Endothelial cell of umbilical vein (primary cell): ENCODE data around the gene SCAPER. TPM values are rescaled to one million over a fixed set of nuclear protein-coding genes. Genes with fewer than 3 reads are reported as not detected.

ENCODE experiments used
- BruUV-seq: library from RNA; stranded (reverse); fragments of 400-500 nt; replicated peaks from 2 replicates; lab custom pipeline; 2021; lab: Mats Ljungman, UMichigan
- CTCF ChIA-PET: fragments of 300-600, 350-600 bp; sonication (Branson Sonifier 250); formaldehyde crosslinking; loops from one replicate; lab custom pipeline; 2021; ENCODE audit warnings: antibody characterized with exemption, inconsistent platforms; lab: Charles Lee
- POLR2A ChIA-PET: fragments of 300-600, 350-600 bp; sonication (Branson Sonifier 250); formaldehyde crosslinking; loops from one replicate; lab custom pipeline; 2021; ENCODE audit warnings: antibody characterized with exemption, inconsistent platforms; lab: Charles Lee
- DNase-seq: peaks from one replicate; pipeline ENCODE4 v3.0.0-alpha.2; 2011; ENCODE audit warnings: low read depth, low spot score
- FAIRE-seq: peaks from 2 replicates; lab custom pipeline; 2011; peaks lifted over from hg19 to GRCh38; lab: Jason Lieb, UNC
- H2AFZ ChIP-seq: 2 replicates; pipeline ENCODE4 v1.6.0; 2012; ENCODE audit warnings: low read depth, low read length, control low read depth, inconsistent platforms
- H3K27ac ChIP-seq: 2 replicates; pipeline ENCODE4 v1.5.1; 2011; ENCODE audit warnings: low read depth, mild to moderate bottlenecking, control low read depth, low read length, moderate library complexity; ENCODE audit not compliant: insufficient read depth
- H3K27me3 ChIP-seq, 2 experiments: 2 replicates each; pipeline versions ENCODE4 v1.6.0 to v1.6.1; 2011; ENCODE audit warnings: low read length in 2 of 2, mixed read lengths in 1 of 2; ENCODE audit not compliant: control insufficient read depth in 2 of 2, insufficient read depth in 2 of 2
- H3K36me3 ChIP-seq, 2 experiments: 2 replicates in 1 of 2; 3 replicates in 1 of 2; pipeline ENCODE4 v1.5.1; 2011; ENCODE audit warnings: low read length in 2 of 2, mild to moderate bottlenecking in 1 of 2, moderate library complexity in 1 of 2; ENCODE audit not compliant: control insufficient read depth in 2 of 2, insufficient read depth in 2 of 2; ENCODE audit errors: extremely low read depth in 1 of 2
- H3K4me1 ChIP-seq: 3 replicates; pipeline ENCODE4 v1.5.1; 2011; ENCODE audit warnings: mild to moderate bottlenecking, low read length; ENCODE audit not compliant: control insufficient read depth, insufficient read depth; ENCODE audit errors: extremely low read depth
- H3K4me2 ChIP-seq: 2 replicates; pipeline ENCODE4 v1.6.1; 2011; ENCODE audit warnings: low read length, control low read depth, mixed read lengths; ENCODE audit not compliant: insufficient read depth
- H3K4me3 ChIP-seq, 3 experiments: fragments of 200-600 bp in 1 of 3; sonication (generic), shearing (Covaris generic) in 1 of 3; replicated peaks in 1 of 3; 2 replicates each; pipeline ENCODE4 v1.5.1; 2011 to 2016; ENCODE audit warnings: control low read depth in 3 of 3, low read length in 3 of 3, mild to moderate bottlenecking in 2 of 3, inconsistent platforms in 1 of 3, low read depth in 1 of 3, moderate library complexity in 1 of 3; ENCODE audit not compliant: insufficient read depth in 1 of 3
- H3K79me2 ChIP-seq: 2 replicates; pipeline ENCODE4 v1.6.0; 2012; ENCODE audit warnings: low read length, inconsistent platforms; ENCODE audit not compliant: control insufficient read depth, insufficient read depth
- H3K9ac ChIP-seq: replicated peaks from 2 replicates; pipeline ENCODE3; 2011; ENCODE audit warnings: low read length, control low read depth; ENCODE audit not compliant: insufficient read depth; ENCODE audit errors: extremely low read depth
- H3K9me1 ChIP-seq: replicated peaks from 3 replicates; pipeline ENCODE4 v1.6.0; 2011; ENCODE audit warnings: mild to moderate bottlenecking, low read length; ENCODE audit not compliant: control insufficient read depth, insufficient read depth; ENCODE audit errors: extremely low read depth
- H3K9me3 ChIP-seq: replicated peaks from 2 replicates; pipeline ENCODE4 v1.5.1; 2012; ENCODE audit warnings: low read length, inconsistent platforms; ENCODE audit not compliant: control insufficient read depth, insufficient read depth
- H4K20me1 ChIP-seq: replicated peaks from 2 replicates; pipeline ENCODE3; 2011; ENCODE audit warnings: mild to moderate bottlenecking, low read length; ENCODE audit not compliant: control insufficient read depth, insufficient read depth; ENCODE audit errors: extremely low read depth
- CTCF ChIP-seq, 2 donors: IDR thresholded peaks; 1 replicate in 1 of 2; 2 replicates in 1 of 2; pipeline ENCODE4 v1.5.1; 2011; ENCODE audit warnings: low read length in 2 of 2, mild to moderate bottlenecking in 2 of 2, moderate library complexity in 2 of 2, control low read depth in 1 of 2, inconsistent platforms in 1 of 2, low read depth in 1 of 2; ENCODE audit not compliant: insufficient read depth in 1 of 2; ENCODE audit errors: extremely low read depth in 1 of 2
- EZH2 ChIP-seq: IDR thresholded peaks from 2 replicates; pipeline ENCODE4 v1.6.1; 2012; ENCODE audit warnings: borderline replicate concordance, low read depth, mild to moderate bottlenecking, moderate library complexity, low read length, inconsistent platforms; ENCODE audit not compliant: severe bottlenecking
- FOS ChIP-seq: IDR thresholded peaks from 2 replicates; pipeline ENCODE4 v1.6.1; 2011; ENCODE audit warnings: mild to moderate bottlenecking, low read length, moderate library complexity, borderline replicate concordance; ENCODE audit not compliant: insufficient read depth
- GATA2 ChIP-seq: IDR thresholded peaks from 2 replicates; pipeline ENCODE4 v1.7.0; 2011; ENCODE audit warnings: low read depth, mild to moderate bottlenecking, moderate library complexity, mixed read lengths, low read length; ENCODE audit not compliant: insufficient read length, insufficient read depth
- JUN ChIP-seq: IDR thresholded peaks from 2 replicates; pipeline ENCODE4 v1.6.1; 2011; ENCODE audit warnings: borderline replicate concordance, low read depth; ENCODE audit not compliant: insufficient read length, insufficient read depth
- MYC ChIP-seq: IDR thresholded peaks from one replicate; pipeline ENCODE4 v1.6.1; 2011; ENCODE audit warnings: mild to moderate bottlenecking, low read depth, low read length
- POLR2A ChIP-seq: IDR thresholded peaks from 2 replicates; pipeline ENCODE4 v1.6.1; 2012; ENCODE audit warnings: low read depth, mild to moderate bottlenecking, control low read depth, low read length
- POLR2AphosphoS5 ChIP-seq: IDR thresholded peaks from 2 replicates; pipeline ENCODE4 v1.6.1; 2012; ENCODE audit warnings: low read depth, mild to moderate bottlenecking, control low read depth, low read length, moderate library complexity; ENCODE audit not compliant: insufficient read depth
- dilution Hi-C: fragments of 300-500 bp; cut with MboI; formaldehyde crosslinking; loops from one replicate; pipeline ENCODE4 v1.15.0; 2019; ENCODE audit warnings: low sequenced_read_pairs; ENCODE audit not compliant: extremely low pct_ligation_motif_present
- intact Hi-C: fragments of 100-400 bp; cut with micrococcal nuclease; formaldehyde crosslinking; loops from one replicate; pipeline ENCODE4 v1.10.0; 2022
- polyA plus RNA-seq, 4 experiments: library from polyadenylated mRNA; depleted of rRNA in 3 of 4; stranded (reverse) in 3 of 4; unstranded in 1 of 4; fragments of >200 nt; gene quantifications; 2 replicates each; pipeline versions ENCODE4 v1.2.1 to v1.2.3, GENCODE V29; 2011 to 2012; ENCODE audit warnings: missing spikeins in 1 of 4
- total RNA-seq: library from RNA; stranded (reverse); gene quantifications from 2 replicates; pipeline ENCODE4 v1.2.3, GENCODE V29; 2021
- TF ChIP-seq, protein P1 (sequence below): IDR thresholded peaks from 2 replicates; pipeline ENCODE4 v1.6.1; 2011; ENCODE audit not compliant: insufficient read depth, insufficient read length

SCAPER gene
- total and polyA plus RNA-seq, 2 donors (not counting 3 experiments of a cell fraction or from before 2014, with no cell fraction given): 2.7 to 12.7 TPM

- peak; percentile 50 for DNase-seq
These were observed 595.4 kb downstream of the SCAPER start for GRCh38 chr15:76309601-76310330.

DNA sequence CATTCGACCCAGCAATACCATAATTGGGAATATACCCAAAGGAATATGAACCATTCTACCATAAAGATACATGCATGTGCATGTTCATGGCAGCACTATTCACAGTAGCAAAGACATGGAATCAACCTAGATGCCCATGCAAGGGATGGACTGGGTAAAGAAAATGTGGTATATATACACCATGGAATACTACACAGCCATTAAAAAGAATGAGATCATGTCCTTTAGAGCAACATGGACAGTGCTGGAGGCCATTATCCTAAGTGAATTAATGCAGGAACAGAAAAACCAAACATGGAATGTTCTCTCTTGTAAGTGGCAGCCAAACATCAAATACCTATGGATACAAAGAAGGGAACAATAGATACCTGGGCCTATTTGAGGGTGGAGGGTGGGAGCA, 601.2 kb downstream of the SCAPER start:
- no peak overlapping the region for H3K9ac ChIP-seq
- DNase-seq (no peak), FAIRE-seq (no peak)
- H3K27me3 ChIP-seq: no peaks in the 10 kb centered on the region
- no peaks in the 10 kb centered on the region for H3K36me3 ChIP-seq
- no peak overlapping the region for H3K4me2 ChIP-seq
- TF ChIP-seq CTCF (IDR thresholded peaks at IDR 0.05; ENCODE audit: extremely low read depth in 1 of 2, insufficient read depth in 1 of 2, low read depth in 1 of 2, low read length in 2 of 2) (no peak), POLR2A (no peak), FOS (no peak), EZH2 (no peak), MYC (no peak), POLR2AphosphoS5 (no peak), JUN (no peak), GATA2 (no peak)
- TF ChIP-seq, protein P1, sequence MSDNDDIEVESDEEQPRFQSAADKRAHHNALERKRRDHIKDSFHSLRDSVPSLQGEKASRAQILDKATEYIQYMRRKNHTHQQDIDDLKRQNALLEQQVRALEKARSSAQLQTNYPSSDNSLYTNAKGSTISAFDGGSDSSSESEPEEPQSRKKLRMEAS: no peak
- no peaks in the 10 kb centered on the region for H3K9me1 ChIP-seq
- CTCF ChIA-PET: no interaction called here
- no peak overlapping the region for H3K4me3 ChIP-seq
- dilution Hi-C loops: no loop called here
- H3K9me3 ChIP-seq: no peaks in the 10 kb centered on the region
- intact Hi-C loops: no loop called here
- no peak overlapping the region for H2AFZ ChIP-seq
- H3K4me1 ChIP-seq: no peaks in the 10 kb centered on the region
- H3K27ac ChIP-seq: no peak overlapping the region
- POLR2A ChIA-PET: no interaction called here
- peaks cover 20% of the 10 kb centered on the region for H4K20me1 ChIP-seq
- peaks cover 77% of the 10 kb centered on the region for H3K79me2 ChIP-seq
- BruUV-seq: no TSS peak

More at GRCh38 chr15:76309601-76310330, 595.4 kb downstream of the SCAPER start:
- peaks cover 52% of the 10 kb centered on the region for H3K79me2 ChIP-seq
- peaks cover 16% of the 10 kb centered on the region for H4K20me1 ChIP-seq
- H3K27ac ChIP-seq: no peak overlapping the region
- no peak overlapping the region for H2AFZ ChIP-seq
- CTCF ChIA-PET: interaction anchor here (2.0 kb wide), 1 partner anchor 21 kb away, joined by 9 read pairs; no protein-coding TSS in a partner anchor
- H3K27me3 ChIP-seq: no peaks in the 10 kb centered on the region
- H3K9me3 ChIP-seq: no peaks in the 10 kb centered on the region
- dilution Hi-C loops (no loop called here), intact Hi-C loops (loop anchor here (5.0 kb wide), 1 partner anchor 72 kb away; no protein-coding TSS in a partner anchor)
- H3K4me2 ChIP-seq: peak overlapping the region; percentile 99
- H3K9me1 ChIP-seq: no peaks in the 10 kb centered on the region
- POLR2A ChIA-PET: no interaction called here
- H3K4me1 ChIP-seq: peaks cover 19% of the 10 kb centered on the region
- FAIRE-seq: no peak
- no TSS peak for BruUV-seq
- TF ChIP-seq POLR2A (no peak), MYC (no peak)
- H3K9ac ChIP-seq: peak overlapping the region; percentile 94
- peak overlapping the region in 1 of 3 experiments; percentile 86 for H3K4me3 ChIP-seq
- H3K36me3 ChIP-seq: no peaks in the 10 kb centered on the region
